ACC112 (cell line): ENCODE measurements around the gene TTLL11.

Source experiments
- H2AFZ ChIP-seq: fragments of 200-600 bp; sonication (generic); one replicate; pipeline ENCODE4 v1.6.0; 2017; ENCODE audit warnings: antibody characterized with exemption, low read length; ENCODE audit not compliant: unreplicated experiment
- H3K27ac ChIP-seq: fragments of 200-600 bp; sonication (generic); 2 replicates; pipeline ENCODE4 v1.5.1; 2014; ENCODE audit warnings: low read depth, mild to moderate bottlenecking, antibody characterized with exemption, low read length, moderate library complexity
- H3K27me3 ChIP-seq: fragments of 200-600 bp; sonication (generic); 2 replicates; pipeline ENCODE4 v1.6.1; 2014; ENCODE audit warnings: mild to moderate bottlenecking, antibody characterized with exemption, low read length, moderate library complexity, mixed read lengths; ENCODE audit not compliant: insufficient read depth
- H3K36me3 ChIP-seq: fragments of 200-600 bp; sonication (generic); 2 replicates; pipeline ENCODE4 v1.6.1; 2016; ENCODE audit warnings: mild to moderate bottlenecking, antibody characterized with exemption, low read length, moderate library complexity, mixed read lengths; ENCODE audit not compliant: insufficient read depth
- H3K4me1 ChIP-seq: fragments of 200-600 bp; sonication (generic); one replicate; pipeline ENCODE4 v1.6.1; 2016; ENCODE audit warnings: low read length, mixed read lengths; ENCODE audit not compliant: insufficient read depth, unreplicated experiment, control insufficient read depth
- H3K4me3 ChIP-seq: fragments of 200-600 bp; sonication (generic); 2 replicates; pipeline ENCODE4 v1.5.1; 2014; ENCODE audit warnings: mild to moderate bottlenecking, low read depth, low read length
- H3K79me2 ChIP-seq: fragments of 200-600 bp; sonication (generic); one replicate; pipeline ENCODE4 v1.6.0; 2016; ENCODE audit warnings: low read length; ENCODE audit not compliant: control insufficient read depth, unreplicated experiment, insufficient read depth

Gene TTLL11

GRCh38 chr9:121783111-121783510, 310.0 kb downstream of the TTLL11 start:
- H3K27me3 ChIP-seq: no peaks in the 10 kb centered on the region
- H3K4me3 ChIP-seq: no peak overlapping the region
- H3K27ac ChIP-seq: no peak overlapping the region
- no peaks in the 10 kb centered on the region for H3K79me2 ChIP-seq
- H2AFZ ChIP-seq: no peak overlapping the region
- peaks cover 1% of the 10 kb centered on the region; the same call in 1 of the 2 replicates for H3K36me3 ChIP-seq
- H3K4me1 ChIP-seq: no peaks in the 10 kb centered on the region

- Histone ChIP-seq H3K27me3 (no peaks in the 10 kb centered on the region), H3K4me3 (no peak overlapping the region), H2AFZ (no peak overlapping the region), H3K79me2 (no peaks in the 10 kb centered on the region), H3K4me1 (no peaks in the 10 kb centered on the region), H3K36me3 (peaks cover 5% of the 10 kb centered on the region; the same call in 1 of the 2 replicates), H3K27ac (no peak overlapping the region)
Measured at GRCh38 chr9:121782514-121783110, 310.5 kb downstream of the TTLL11 start.

GRCh38 chr9:121781701-121782464, 311.2 kb downstream of the TTLL11 start:
- Histone ChIP-seq H3K79me2 (no peaks in the 10 kb centered on the region), H3K36me3 (peaks cover 5% of the 10 kb centered on the region; the same call in 1 of the 2 replicates), H3K4me3 (no peak overlapping the region), H2AFZ (no peak overlapping the region), H3K27me3 (no peaks in the 10 kb centered on the region), H3K27ac (no peak overlapping the region), H3K4me1 (no peaks in the 10 kb centered on the region)

- Histone ChIP-seq H3K4me3 (no peak overlapping the region), H3K4me1 (no peaks in the 10 kb centered on the region), H3K27ac (no peak overlapping the region), H3K27me3 (no peaks in the 10 kb centered on the region), H3K79me2 (no peaks in the 10 kb centered on the region), H3K36me3 (peaks cover 9% of the 10 kb centered on the region), H2AFZ (no peak overlapping the region)
Measured at GRCh38 chr9:121781145-121781548, 312.0 kb downstream of the TTLL11 start.

- Histone ChIP-seq H3K27ac (no peak overlapping the region), H3K27me3 (no peaks in the 10 kb centered on the region), H3K36me3 (peaks cover 10% of the 10 kb centered on the region), H3K4me3 (no peak overlapping the region), H3K79me2 (no peaks in the 10 kb centered on the region), H2AFZ (no peak overlapping the region), H3K4me1 (no peaks in the 10 kb centered on the region)
Measured at GRCh38 chr9:121780177-121781040, 312.7 kb downstream of the TTLL11 start.

GRCh38 chr9:121779381-121780117, 313.6 kb downstream of the TTLL11 start:
- Histone ChIP-seq H3K79me2 (no peaks in the 10 kb centered on the region), H3K27me3 (no peaks in the 10 kb centered on the region), H3K4me3 (no peak overlapping the region), H2AFZ (no peak overlapping the region), H3K4me1 (no peaks in the 10 kb centered on the region), H3K27ac (no peak overlapping the region), H3K36me3 (peaks cover 10% of the 10 kb centered on the region)

- H2AFZ ChIP-seq: no peak overlapping the region
- H3K79me2 ChIP-seq: no peaks in the 10 kb centered on the region
- H3K27ac ChIP-seq: no peak overlapping the region
- H3K27me3 ChIP-seq: no peaks in the 10 kb centered on the region
- H3K36me3 ChIP-seq: peaks cover 10% of the 10 kb centered on the region
- H3K4me3 ChIP-seq: no peak overlapping the region
- H3K4me1 ChIP-seq: no peaks in the 10 kb centered on the region
Measured at GRCh38 chr9:121778252-121779225, 314.6 kb downstream of the TTLL11 start.

- Histone ChIP-seq H3K27ac (no peak overlapping the region), H3K79me2 (no peaks in the 10 kb centered on the region), H3K4me1 (no peaks in the 10 kb centered on the region), H3K36me3 (peaks cover 10% of the 10 kb centered on the region), H3K27me3 (no peaks in the 10 kb centered on the region), H3K4me3 (no peak overlapping the region), H2AFZ (no peak overlapping the region)
Measured at GRCh38 chr9:121776739-121777637, 316.1 kb downstream of the TTLL11 start.
